ENCODE data around the gene KDM2B. TPM values are rescaled to one million over a fixed set of nuclear protein-coding genes. Genes with fewer than 3 reads are reported as not detected.

The KDM2B gene
- total RNA-seq, 1 donor: 32.6 TPM

DNA sequence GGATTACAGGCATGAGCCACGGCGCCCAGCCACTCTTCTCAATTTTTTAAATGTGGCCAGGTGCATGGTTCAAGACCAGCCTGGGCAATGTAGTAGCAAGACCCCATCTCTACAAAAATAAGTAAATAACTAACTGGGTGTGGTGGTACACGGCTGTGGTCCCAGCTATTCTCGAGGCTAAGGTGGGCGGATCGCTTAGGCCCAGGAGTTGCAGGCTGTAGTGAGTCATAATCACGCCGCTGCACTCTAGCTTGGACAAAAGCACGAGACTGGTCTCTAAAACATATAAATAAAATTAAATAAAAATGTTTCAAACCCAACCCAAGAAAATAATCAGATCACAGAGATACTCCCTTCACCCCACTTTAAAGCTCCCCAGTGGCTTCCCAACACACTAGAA, 8.9 kb downstream of the KDM2B start:
- H3K79me2 ChIP-seq (ENCODE audit: insufficient read depth, low read length): no peaks in the 10 kb centered on the region
- no peak for DNase-seq (ENCODE audit: insufficient read length, low spot score, missing footprints)
- H3K36me3 ChIP-seq (ENCODE audit: insufficient read depth, low read length): peaks cover 21% of the 10 kb centered on the region
- TF ChIP-seq, protein P1, sequence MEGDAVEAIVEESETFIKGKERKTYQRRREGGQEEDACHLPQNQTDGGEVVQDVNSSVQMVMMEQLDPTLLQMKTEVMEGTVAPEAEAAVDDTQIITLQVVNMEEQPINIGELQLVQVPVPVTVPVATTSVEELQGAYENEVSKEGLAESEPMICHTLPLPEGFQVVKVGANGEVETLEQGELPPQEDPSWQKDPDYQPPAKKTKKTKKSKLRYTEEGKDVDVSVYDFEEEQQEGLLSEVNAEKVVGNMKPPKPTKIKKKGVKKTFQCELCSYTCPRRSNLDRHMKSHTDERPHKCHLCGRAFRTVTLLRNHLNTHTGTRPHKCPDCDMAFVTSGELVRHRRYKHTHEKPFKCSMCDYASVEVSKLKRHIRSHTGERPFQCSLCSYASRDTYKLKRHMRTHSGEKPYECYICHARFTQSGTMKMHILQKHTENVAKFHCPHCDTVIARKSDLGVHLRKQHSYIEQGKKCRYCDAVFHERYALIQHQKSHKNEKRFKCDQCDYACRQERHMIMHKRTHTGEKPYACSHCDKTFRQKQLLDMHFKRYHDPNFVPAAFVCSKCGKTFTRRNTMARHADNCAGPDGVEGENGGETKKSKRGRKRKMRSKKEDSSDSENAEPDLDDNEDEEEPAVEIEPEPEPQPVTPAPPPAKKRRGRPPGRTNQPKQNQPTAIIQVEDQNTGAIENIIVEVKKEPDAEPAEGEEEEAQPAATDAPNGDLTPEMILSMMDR (IDR thresholded peaks at IDR 0.05; ENCODE audit: extremely low read depth, low read depth, low read length): no peak
- H3K27ac ChIP-seq (ENCODE audit: low read depth, low read length): no peak overlapping the region
- no peaks in the 10 kb centered on the region for H3K27me3 ChIP-seq (ENCODE audit: insufficient read depth, low read length)
- H3K9me3 ChIP-seq (ENCODE audit: low read depth, low read length): no peaks in the 10 kb centered on the region
- no peak overlapping the region for H2AFZ ChIP-seq (ENCODE audit: low read length)
- H4K20me1 ChIP-seq (ENCODE audit: insufficient read depth, low read length): no peaks in the 10 kb centered on the region
- H3K4me3 ChIP-seq (ENCODE audit: insufficient read depth, low read length): no peak overlapping the region
- no peak overlapping the region for H3K4me2 ChIP-seq (ENCODE audit: insufficient read depth, low read length)
- H3K4me1 ChIP-seq (ENCODE audit: insufficient read depth, low read length): peaks cover 19% of the 10 kb centered on the region

DNA sequence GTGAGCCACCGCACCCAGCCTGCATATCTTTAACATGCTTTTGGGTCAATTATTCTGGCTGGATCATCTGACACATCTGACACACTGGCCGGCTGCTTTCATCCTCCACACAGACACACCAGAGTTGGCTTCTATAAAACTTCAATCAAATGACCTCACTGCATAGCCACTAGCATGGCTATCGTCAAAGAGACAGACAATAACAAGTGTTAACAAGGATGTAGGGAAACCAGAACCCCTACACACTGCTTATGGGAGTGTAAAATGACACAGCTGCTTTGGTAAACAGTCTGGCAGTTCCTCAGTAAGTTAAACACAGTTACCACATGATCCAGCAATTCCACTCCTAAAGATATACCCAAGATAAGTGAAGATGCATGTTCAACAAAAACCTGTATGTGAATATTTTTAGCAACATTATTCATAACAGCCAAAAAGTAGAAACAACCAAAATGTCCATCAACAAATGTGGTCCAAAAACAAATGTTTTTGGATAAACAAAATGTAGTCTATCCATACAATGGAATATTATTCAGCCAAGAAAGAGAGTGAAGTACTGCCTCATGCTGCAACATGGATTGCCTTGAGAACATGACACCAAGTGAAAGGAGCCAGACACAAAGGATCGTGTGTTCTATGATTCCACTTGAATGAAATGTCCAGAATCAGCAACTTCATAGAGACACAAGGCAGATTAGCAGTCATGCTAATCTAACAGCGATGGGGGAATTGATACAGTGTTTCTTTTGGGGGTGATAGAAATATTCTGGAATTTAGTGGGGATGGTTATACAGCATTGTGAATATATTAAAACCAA, 10.1 kb downstream of the KDM2B start:
- Histone ChIP-seq H3K36me3 (ENCODE audit: insufficient read depth, low read length) (peaks cover 21% of the 10 kb centered on the region), H3K4me3 (ENCODE audit: insufficient read depth, low read length) (no peak overlapping the region), H3K27ac (ENCODE audit: low read depth, low read length) (no peak overlapping the region), H2AFZ (ENCODE audit: low read length) (no peak overlapping the region), H3K27me3 (ENCODE audit: insufficient read depth, low read length) (no peaks in the 10 kb centered on the region), H3K79me2 (ENCODE audit: insufficient read depth, low read length) (no peaks in the 10 kb centered on the region), H3K9me3 (ENCODE audit: low read depth, low read length) (no peaks in the 10 kb centered on the region), H3K4me1 (ENCODE audit: insufficient read depth, low read length) (peaks cover 7% of the 10 kb centered on the region), H3K4me2 (ENCODE audit: insufficient read depth, low read length) (no peak overlapping the region), H4K20me1 (ENCODE audit: insufficient read depth, low read length) (no peaks in the 10 kb centered on the region)
- DNase-seq (ENCODE audit: insufficient read length, low spot score, missing footprints): peak; percentile 8
- TF ChIP-seq, protein P1 (IDR thresholded peaks at IDR 0.05; ENCODE audit: extremely low read depth, low read depth, low read length): no peak

DNA sequence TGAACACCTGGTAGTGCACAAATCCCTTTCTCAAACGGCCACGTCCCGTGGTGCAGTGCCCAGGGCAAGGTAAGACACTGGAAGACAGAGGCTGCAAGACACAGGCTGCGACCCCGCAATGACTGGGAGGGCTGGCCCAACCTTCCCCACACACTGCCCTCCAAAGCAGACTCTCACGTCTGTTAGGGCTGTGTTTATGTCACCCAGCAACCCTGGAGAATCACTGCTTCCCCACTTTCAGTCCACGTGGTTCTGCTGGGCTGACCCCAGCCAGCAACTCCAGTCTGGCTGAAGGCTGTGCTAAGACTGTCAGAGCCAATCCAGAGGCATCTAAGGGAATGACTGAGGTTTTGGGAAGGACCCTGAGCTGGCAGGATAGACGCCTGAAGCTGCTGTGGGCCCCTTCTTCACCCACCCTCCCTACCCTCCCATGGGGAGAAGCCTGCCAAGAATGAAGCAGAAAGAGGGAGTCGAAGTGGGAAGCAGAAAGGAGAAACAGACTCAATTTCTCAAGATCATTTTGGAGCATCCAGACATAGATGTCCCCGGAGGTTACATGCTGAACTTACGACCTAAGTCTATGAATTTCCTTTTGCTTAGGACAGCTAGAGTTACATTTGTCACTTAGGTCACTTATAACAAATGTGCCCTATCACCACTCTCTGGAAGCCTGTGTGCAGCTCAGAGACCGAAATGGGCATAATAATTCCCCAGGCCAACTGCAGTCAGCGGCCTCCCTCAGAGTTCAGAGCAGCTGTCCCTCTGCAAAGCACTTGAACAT, 11.7 kb downstream of the KDM2B start:
- H3K9me3 ChIP-seq (ENCODE audit: low read depth, low read length): no peaks in the 10 kb centered on the region
- H3K4me2 ChIP-seq (ENCODE audit: insufficient read depth, low read length): no peak overlapping the region
- H3K4me1 ChIP-seq (ENCODE audit: insufficient read depth, low read length): peaks cover 7% of the 10 kb centered on the region
- TF ChIP-seq, protein P1 (IDR thresholded peaks at IDR 0.05; ENCODE audit: extremely low read depth, low read depth, low read length): no peak
- peak; percentile 70 for DNase-seq (ENCODE audit: insufficient read length, low spot score, missing footprints)
- H3K36me3 ChIP-seq (ENCODE audit: insufficient read depth, low read length): peaks cover 8% of the 10 kb centered on the region
- H3K79me2 ChIP-seq (ENCODE audit: insufficient read depth, low read length): no peaks in the 10 kb centered on the region
- no peak overlapping the region for H3K27ac ChIP-seq (ENCODE audit: low read depth, low read length)
- H2AFZ ChIP-seq (ENCODE audit: low read length): peak overlapping the region; percentile 73
- H4K20me1 ChIP-seq (ENCODE audit: insufficient read depth, low read length): no peaks in the 10 kb centered on the region
- no peaks in the 10 kb centered on the region for H3K27me3 ChIP-seq (ENCODE audit: insufficient read depth, low read length)
- H3K4me3 ChIP-seq (ENCODE audit: insufficient read depth, low read length): no peak overlapping the region

DNA sequence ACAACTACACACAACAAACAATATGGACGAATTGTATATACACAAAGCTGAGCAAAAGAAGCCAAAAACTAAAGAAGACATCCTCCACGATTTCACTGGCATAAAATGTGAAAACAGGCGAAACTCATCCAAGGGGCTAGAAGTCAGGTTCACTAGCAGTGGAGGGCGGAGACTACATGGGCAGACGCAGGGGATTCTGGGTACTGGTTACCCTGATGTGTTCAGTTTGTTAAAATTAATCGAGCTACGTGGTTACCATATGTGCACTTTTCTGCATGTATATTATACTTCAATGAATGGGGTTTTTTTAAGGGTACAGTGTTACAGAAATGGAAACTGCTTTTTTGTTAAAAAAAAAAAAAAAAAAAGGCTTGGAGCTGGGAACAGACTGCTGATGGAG, 12.3 kb downstream of the KDM2B start:
- H3K4me3 ChIP-seq (ENCODE audit: insufficient read depth, low read length): no peak overlapping the region
- no peak overlapping the region for H3K27ac ChIP-seq (ENCODE audit: low read depth, low read length)
- TF ChIP-seq, protein P1 (IDR thresholded peaks at IDR 0.05; ENCODE audit: extremely low read depth, low read depth, low read length): no peak
- H3K36me3 ChIP-seq (ENCODE audit: insufficient read depth, low read length): peaks cover 3% of the 10 kb centered on the region
- no peaks in the 10 kb centered on the region for H3K27me3 ChIP-seq (ENCODE audit: insufficient read depth, low read length)
- no peaks in the 10 kb centered on the region for H3K79me2 ChIP-seq (ENCODE audit: insufficient read depth, low read length)
- H4K20me1 ChIP-seq (ENCODE audit: insufficient read depth, low read length): no peaks in the 10 kb centered on the region
- no peaks in the 10 kb centered on the region for H3K9me3 ChIP-seq (ENCODE audit: low read depth, low read length)
- H3K4me1 ChIP-seq (ENCODE audit: insufficient read depth, low read length): peaks cover 7% of the 10 kb centered on the region
- H3K4me2 ChIP-seq (ENCODE audit: insufficient read depth, low read length): no peak overlapping the region
- peak overlapping the region; percentile 73 for H2AFZ ChIP-seq (ENCODE audit: low read length)
- DNase-seq (ENCODE audit: insufficient read length, low spot score, missing footprints): no peak

Measured in osteoblast (primary cell).